Activated CD8-positive, alpha-beta memory T cell treated with anti-CD3 and anti-CD28 coated beads, Interleukin-2, amount 10 ng/mL, durations not matched to agents 7 days and 5 days (primary cell): ENCODE measurements around the gene CRYGC. TPM values are rescaled to one million over a fixed set of nuclear protein-coding genes. Genes with fewer than 3 reads are reported as not detected.

Source experiments
- ATAC-seq: fragments of 150-1000 bp; cut with Tn5 transposase; one replicate; pipeline ENCODE4 v1.10.0; 2021; ENCODE audit warnings: moderate library complexity
- CTCF ChIA-PET: fragments of 350-600 bp; sonication (Branson Sonifier 250); formaldehyde crosslinking; loops from one replicate; lab custom pipeline; 2021; ENCODE audit warnings: antibody characterized with exemption; lab: Charles Lee
- DNase-seq: peaks from one replicate; pipeline ENCODE4 v3.0.0-alpha.2; 2020
- H3K27ac Mint-ChIP-seq: one replicate; pipeline ENCODE4 v1.8.0; 2021; ENCODE audit warnings: mild to moderate bottlenecking, mixed read lengths
- H3K27me3 Mint-ChIP-seq: one replicate; pipeline ENCODE4 v1.8.0; 2021; ENCODE audit warnings: mixed read lengths
- H3K36me3 Mint-ChIP-seq: one replicate; pipeline ENCODE4 v1.8.0; 2021; ENCODE audit warnings: mild to moderate bottlenecking, mixed read lengths
- H3K4me1 Mint-ChIP-seq: one replicate; pipeline ENCODE4 v1.8.0; 2021; ENCODE audit warnings: mixed read lengths
- H3K4me3 Mint-ChIP-seq: one replicate; pipeline ENCODE4 v1.8.0; 2021; ENCODE audit warnings: mild to moderate bottlenecking, moderate library complexity, mixed read lengths
- H3K9me3 Mint-ChIP-seq: one replicate; pipeline ENCODE4 v1.8.0; 2022; ENCODE audit warnings: low read depth, mixed read lengths
- total RNA-seq, 2 experiments: library from RNA; stranded (reverse); gene quantifications; one replicate each; pipeline ENCODE4 v1.2.3, GENCODE V29; 2021

The CRYGC gene
- total RNA-seq, 2 experiments from 2014 or later = not detected

DNA sequence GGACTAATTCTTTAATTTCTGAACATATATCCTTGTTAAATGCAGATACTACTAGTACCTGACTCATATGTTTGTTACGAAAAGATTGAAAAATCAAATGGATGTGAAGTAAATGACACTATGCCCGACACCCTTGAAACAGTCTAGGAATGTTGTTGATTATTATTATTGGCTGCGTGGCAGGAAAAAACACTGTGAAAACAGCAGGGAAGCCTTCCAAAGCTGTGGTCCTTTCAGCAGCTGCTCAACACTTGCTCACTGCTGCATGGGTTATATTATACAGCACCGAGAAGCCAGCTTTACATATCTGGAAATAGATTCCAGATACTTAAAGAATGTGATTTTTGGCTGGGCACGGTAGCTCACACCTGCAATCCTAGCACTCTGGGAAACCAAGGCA, 31.8 kb downstream of the CRYGC start:
- H3K9me3 Mint-ChIP-seq = no peaks in the 10 kb centered on the region
- H3K27me3 Mint-ChIP-seq = peaks cover 8% of the 10 kb centered on the region
- no peak overlapping the region for H3K4me3 Mint-ChIP-seq
- CTCF ChIA-PET = no interaction called here
- no peak for DNase-seq
- peaks cover 16% of the 10 kb centered on the region for H3K4me1 Mint-ChIP-seq
- H3K27ac Mint-ChIP-seq = no peak overlapping the region
- ATAC-seq = no peak
- no peaks in the 10 kb centered on the region for H3K36me3 Mint-ChIP-seq

DNA sequence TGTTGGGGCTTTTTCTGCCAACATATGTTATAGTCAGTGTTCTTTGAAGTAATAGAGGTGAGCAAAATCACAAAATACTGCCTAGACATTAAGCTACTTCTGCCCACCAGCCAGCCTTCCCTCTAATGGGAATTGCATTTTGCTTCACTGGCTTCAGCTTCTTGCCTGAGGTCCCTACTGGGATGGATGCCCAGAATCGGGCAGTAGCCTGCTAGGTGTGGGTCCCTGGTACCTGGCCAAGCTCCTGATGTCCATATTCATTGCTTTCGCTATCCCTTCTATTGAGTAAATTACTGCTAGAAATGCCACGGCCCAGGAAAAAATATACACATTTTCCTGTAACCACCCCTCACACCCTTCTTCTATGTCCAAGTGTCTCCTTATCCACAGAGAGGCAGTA, 32.3 kb downstream of the CRYGC start:
- Mint-ChIP-seq H3K4me3 (no peak overlapping the region), H3K9me3 (no peaks in the 10 kb centered on the region), H3K27me3 (peaks cover 8% of the 10 kb centered on the region), H3K4me1 (peaks cover 16% of the 10 kb centered on the region), H3K27ac (no peak overlapping the region), H3K36me3 (no peaks in the 10 kb centered on the region)
- no peak for DNase-seq
- CTCF ChIA-PET = no interaction called here
- no peak for ATAC-seq

- CTCF ChIA-PET = no interaction called here
- DNase-seq = no peak
- H3K9me3 Mint-ChIP-seq = no peaks in the 10 kb centered on the region
- no peak overlapping the region for H3K27ac Mint-ChIP-seq
- no peak for ATAC-seq
- H3K27me3 Mint-ChIP-seq = peaks cover 10% of the 10 kb centered on the region
- peaks cover 10% of the 10 kb centered on the region for H3K4me1 Mint-ChIP-seq
- H3K36me3 Mint-ChIP-seq = no peaks in the 10 kb centered on the region
- no peak overlapping the region for H3K4me3 Mint-ChIP-seq
Measured at GRCh38 chr2:208096080-208096479, 33.5 kb downstream of the CRYGC start.

GRCh38 chr2:208093128-208093527, 36.5 kb downstream of the CRYGC start:
- H3K4me3 Mint-ChIP-seq = no peak overlapping the region
- no peak for ATAC-seq
- H3K36me3 Mint-ChIP-seq = no peaks in the 10 kb centered on the region
- CTCF ChIA-PET = no interaction called here
- no peaks in the 10 kb centered on the region for H3K9me3 Mint-ChIP-seq
- H3K27me3 Mint-ChIP-seq = peaks cover 4% of the 10 kb centered on the region
- H3K27ac Mint-ChIP-seq = no peak overlapping the region
- no peak for DNase-seq
- H3K4me1 Mint-ChIP-seq = no peaks in the 10 kb centered on the region

DNA sequence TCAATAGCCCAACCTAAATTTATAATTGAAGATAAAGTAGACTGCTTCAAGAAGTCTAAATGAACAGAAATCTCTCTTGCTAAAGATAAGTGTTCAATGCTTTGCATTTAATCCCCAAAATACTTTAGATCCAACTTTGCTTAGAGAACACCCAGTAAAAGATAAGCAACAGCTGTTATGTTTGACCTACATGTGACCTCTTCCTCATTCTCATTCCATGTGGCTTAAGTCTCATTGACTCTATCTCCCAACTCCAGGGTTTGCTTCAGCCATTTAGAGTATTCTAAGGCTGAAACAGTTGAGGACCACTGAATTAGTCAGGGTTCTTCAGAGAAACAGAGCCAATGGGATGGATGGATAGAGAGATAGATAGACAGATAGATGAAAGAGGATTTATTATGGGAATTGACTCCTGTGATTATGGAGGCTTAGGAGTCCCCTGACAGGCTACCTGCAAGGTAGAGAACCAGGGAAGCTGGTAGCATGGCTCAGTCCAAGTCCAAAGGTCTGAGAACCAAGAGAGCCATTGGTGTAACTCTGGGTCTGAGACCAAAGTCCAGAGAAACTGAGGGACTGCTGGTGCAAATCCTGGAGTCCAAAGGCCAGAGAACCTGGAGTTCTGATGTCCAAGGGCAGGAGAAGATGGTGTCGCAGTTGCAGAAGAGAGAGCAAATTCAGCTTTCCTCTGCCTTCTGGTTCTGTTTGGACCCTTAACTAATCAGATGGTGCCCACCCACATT, 37.4 kb downstream of the CRYGC start:
- no peak overlapping the region for H3K4me3 Mint-ChIP-seq
- H3K27me3 Mint-ChIP-seq = peaks cover 4% of the 10 kb centered on the region
- no peaks in the 10 kb centered on the region for H3K4me1 Mint-ChIP-seq
- no peak for DNase-seq
- CTCF ChIA-PET = interaction anchor here (1.2 to 1.3 kb wide), 2 partner anchors 52 to 347 kb away, joined by 3 read pairs; no protein-coding TSS in a partner anchor
- H3K9me3 Mint-ChIP-seq = no peaks in the 10 kb centered on the region
- H3K36me3 Mint-ChIP-seq = no peaks in the 10 kb centered on the region
- no peak overlapping the region for H3K27ac Mint-ChIP-seq
- ATAC-seq = no peak

DNA sequence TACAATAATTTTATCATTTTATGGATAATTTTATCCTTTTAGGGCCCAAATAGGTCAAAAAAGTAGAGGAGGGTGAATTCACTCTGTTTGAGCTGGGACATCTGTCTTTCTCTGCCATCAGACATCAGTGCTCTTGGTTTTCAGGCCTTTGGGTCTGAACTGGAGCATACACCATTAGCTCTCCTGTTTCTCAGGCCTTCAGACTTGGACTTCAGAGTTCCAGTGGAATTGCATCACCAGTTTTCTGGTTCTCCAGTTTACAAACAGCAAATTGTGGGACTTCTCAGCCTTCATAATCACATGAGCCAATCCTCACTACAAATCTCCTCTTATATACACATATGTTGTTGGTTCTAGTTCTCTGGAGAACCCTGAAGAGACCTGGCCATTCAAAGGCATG, 39.2 kb downstream of the CRYGC start:
- Mint-ChIP-seq H3K9me3 (no peaks in the 10 kb centered on the region), H3K4me1 (no peaks in the 10 kb centered on the region), H3K27me3 (peaks cover 9% of the 10 kb centered on the region), H3K4me3 (no peak overlapping the region), H3K36me3 (no peaks in the 10 kb centered on the region), H3K27ac (no peak overlapping the region)
- CTCF ChIA-PET = no interaction called here
- DNase-seq = no peak
- ATAC-seq = no peak

- peaks cover 30% of the 10 kb centered on the region for H3K27me3 Mint-ChIP-seq
- no peak overlapping the region for H3K4me3 Mint-ChIP-seq
- H3K27ac Mint-ChIP-seq = no peak overlapping the region
- H3K4me1 Mint-ChIP-seq = no peaks in the 10 kb centered on the region
- ATAC-seq = no peak
- CTCF ChIA-PET = no interaction called here
- H3K9me3 Mint-ChIP-seq = no peaks in the 10 kb centered on the region
- no peak for DNase-seq
- H3K36me3 Mint-ChIP-seq = no peaks in the 10 kb centered on the region
Measured at GRCh38 chr2:208086029-208086428, 43.6 kb downstream of the CRYGC start.

DNA sequence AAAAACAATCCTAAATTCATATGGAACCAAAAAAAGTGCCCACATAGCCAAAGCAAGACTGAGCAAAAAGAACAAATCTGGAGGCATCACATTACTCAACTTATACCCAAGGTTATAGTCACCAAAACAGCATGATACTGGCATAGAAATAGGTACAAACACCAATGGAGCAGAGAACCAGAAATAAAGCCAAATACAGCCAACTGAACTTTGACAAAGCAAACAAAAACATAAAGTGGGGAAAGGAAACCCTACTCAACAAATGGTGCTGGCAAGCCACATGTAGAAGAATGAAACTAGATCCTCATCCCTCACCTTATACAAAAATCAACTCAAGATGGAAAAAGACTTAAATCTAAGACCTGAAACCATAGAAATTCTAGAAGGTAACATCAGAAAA, 45.8 kb downstream of the CRYGC start:
- DNase-seq (no peak), ATAC-seq (no peak)
- Mint-ChIP-seq H3K9me3 (no peaks in the 10 kb centered on the region), H3K4me3 (no peak overlapping the region), H3K36me3 (no peaks in the 10 kb centered on the region), H3K27ac (no peak overlapping the region), H3K4me1 (no peaks in the 10 kb centered on the region), H3K27me3 (peaks cover 37% of the 10 kb centered on the region)
- CTCF ChIA-PET = interaction anchor here (0.7 kb wide), 1 partner anchor 20 kb away, joined by 3 read pairs; no protein-coding TSS in a partner anchor

Other genes starting within 250 kb of the CRYGC start
- 1 to 10 TPM; 4.7 to 5.1 TPM for gene PLEKHM3, start 104.3 kb downstream of the CRYGC start, total RNA-seq
- not detected for gene CRYGD, start 5.3 kb downstream of the CRYGC start, total RNA-seq
- not detected for gene CRYGB, start 16.3 kb upstream of the CRYGC start, total RNA-seq
- gene CRYGA, start 33.8 kb upstream of the CRYGC start, total RNA-seq = not detected
- not detected for gene C2orf80, start 60.2 kb upstream of the CRYGC start, total RNA-seq
- gene IDH1, start 125.2 kb upstream of the CRYGC start, total RNA-seq = 10 to 100 TPM; 39.7 to 45.6 TPM
- gene PIKFYVE, start 136.4 kb upstream of the CRYGC start, total RNA-seq = 10 to 100 TPM; 27.3 to 32.6 TPM